ENCODE measurements around the gene CASR. TPM values are rescaled to one million over a fixed set of nuclear protein-coding genes. Genes with fewer than 3 reads are reported as not detected.

Gene CASR
- total and polyA plus RNA-seq, 8 donors: 6.9 to 24.6 (median 10.5) TPM

GRCh38 chr3:122298239-122298638 is 114.8 kb downstream of the CASR start:
- Histone ChIP-seq H3K27me3 (no peaks in the 10 kb centered on the region), H3K36me3 (no peaks in the 10 kb centered on the region), H3K9me3 (no peaks in the 10 kb centered on the region), H3K4me3 (no peak overlapping the region), H3K4me1 (peaks cover 11 to 19% (median 17%) of the 10 kb centered on the region in 3 donors), H3K27ac (no peak overlapping the region)
- 74 to 79% methylated on average over 2 of the region's 2 CpGs for WGBS, 2 donors
- no peak for TF ChIP-seq CTCF (IDR thresholded peaks at IDR 0.05)
- ATAC-seq: no peak
- FAIRE-seq: no peak
- intact Hi-C loops (cut with DNase I): no loop called here
- DNase-seq: no peak

GRCh38 chr3:122299215-122299614 is 115.7 kb downstream of the CASR start:
- no peaks in the 10 kb centered on the region for H3K27me3 ChIP-seq
- no peak for FAIRE-seq

GRCh38 chr3:122299872-122300460 is 116.5 kb downstream of the CASR start:
- 57 to 64% methylated on average over 12 of the region's 12 CpGs for WGBS, 2 donors
- H3K27ac ChIP-seq: no peak overlapping the region
- H3K36me3 ChIP-seq: no peaks in the 10 kb centered on the region
- peak in 1 of 6 donors; percentile 27 for DNase-seq
- intact Hi-C loops (cut with DNase I): loop anchor here in 1 of 3 donors (10.0 kb wide), 1 partner anchor 55 kb away; no protein-coding TSS in a partner anchor
- peaks cover 0 to 5% (median 1%) of the 10 kb centered on the region in 3 donors for H3K4me1 ChIP-seq
- no peaks in the 10 kb centered on the region for H3K27me3 ChIP-seq
- no peak overlapping the region for H3K4me3 ChIP-seq
- peak in 3 of 4 donors; percentile 50 to 81 (median 66) for ATAC-seq
- TF ChIP-seq CTCF (IDR thresholded peaks at IDR 0.05): peak in 3 of 4 donors; percentile 38 to 51 (median 50)
- no peaks in the 10 kb centered on the region for H3K9me3 ChIP-seq
- peak; percentile 89 for FAIRE-seq

More at GRCh38 chr3:122299215-122299614, 115.7 kb downstream of the CASR start:
- DNase-seq (no peak), ATAC-seq (no peak)
- no peak for TF ChIP-seq CTCF (IDR thresholded peaks at IDR 0.05)
- intact Hi-C loops (cut with DNase I): no loop called here
- H3K4me3 ChIP-seq: no peak overlapping the region
- no peaks in the 10 kb centered on the region for H3K36me3 ChIP-seq
- no peak overlapping the region for H3K27ac ChIP-seq
- no peaks in the 10 kb centered on the region for H3K9me3 ChIP-seq
- H3K4me1 ChIP-seq: peaks cover 3 to 10% (median 7%) of the 10 kb centered on the region in 3 donors

GRCh38 chr3:122301063-122301462 is 117.6 kb downstream of the CASR start:
- Histone ChIP-seq H3K9me3 (no peaks in the 10 kb centered on the region), H3K36me3 (no peaks in the 10 kb centered on the region), H3K4me3 (no peak overlapping the region), H3K27me3 (no peaks in the 10 kb centered on the region), H3K27ac (no peak overlapping the region), H3K4me1 (peaks cover 4 to 7% (median 4%) of the 10 kb centered on the region in 3 donors)
- intact Hi-C loops (cut with DNase I): loop anchor here in 1 of 3 donors (10.0 kb wide), 1 partner anchor 54 kb away; no protein-coding TSS in a partner anchor
- DNase-seq (no peak), FAIRE-seq (no peak), ATAC-seq (no peak)
- TF ChIP-seq CTCF (IDR thresholded peaks at IDR 0.05): no peak
